GM18907 (cell line): ENCODE measurements around the gene REG3G.
A peak's percentile ranks its signal among the peaks of the same experiment; 100 is the strongest.

ENCODE experiments used
- ATAC-seq: cut with Tn5 transposase; IDR thresholded peaks from one replicate; pipeline ENCODE4 v1.9.1; 2021; ENCODE audit warnings: mild to moderate bottlenecking, moderate library complexity; ENCODE audit not compliant: unreplicated experiment

The REG3G gene

DNA sequence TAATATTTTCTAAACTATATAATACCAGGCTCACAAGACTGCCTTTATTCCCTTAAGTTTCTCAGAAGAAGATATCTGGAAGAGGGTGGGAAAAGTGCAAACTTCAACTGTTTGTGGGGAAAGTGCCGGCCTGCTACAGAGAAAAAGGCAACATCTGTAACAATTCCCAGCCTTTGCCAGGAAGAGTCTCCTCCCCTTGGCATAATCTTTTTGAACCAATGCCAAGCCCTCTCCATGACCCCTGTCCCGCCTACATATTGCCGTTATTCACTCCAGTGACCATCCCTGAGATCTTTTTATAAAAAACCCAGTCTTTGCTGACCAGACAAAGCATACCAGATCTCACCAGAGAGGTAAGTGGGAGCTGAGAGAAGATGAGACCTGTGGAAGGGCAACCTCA, at the start of gene REG3G:
REG3G (plus strand) TSS at position 282 of the 400 bp plus-strand sequence. CDS start 392 bp downstream, outside the sequence.
- ATAC-seq = no peak

- ATAC-seq = peak; percentile 99
These were observed 47.8 kb upstream of the REG3G start for GRCh38 chr2:78977661-78978145.

DNA sequence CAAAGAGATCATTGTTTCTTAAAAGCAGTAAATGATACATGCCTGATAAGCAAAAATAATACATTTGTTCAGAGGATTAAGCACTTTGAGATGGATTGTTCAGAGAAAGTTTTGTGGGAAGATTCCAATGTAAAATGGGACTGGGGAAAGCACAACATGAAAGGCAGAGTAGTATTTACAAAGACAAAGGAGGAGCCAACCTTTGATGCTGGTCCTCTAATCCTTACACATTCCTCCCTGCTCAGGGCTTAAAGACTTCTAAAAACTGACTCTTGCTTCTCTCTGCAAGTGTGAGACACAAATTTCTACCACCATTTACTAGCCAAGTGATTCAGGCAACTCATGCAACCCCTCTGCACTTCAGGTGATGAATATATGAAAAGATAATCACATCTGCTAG, 47.2 kb upstream of the REG3G start:
- no peak for ATAC-seq

- ATAC-seq = no peak
These were observed 45.9 kb upstream of the REG3G start for GRCh38 chr2:78979380-78980151.

GRCh38 chr2:78980152-78980465, 45.4 kb upstream of the REG3G start:
- no peak for ATAC-seq

DNA sequence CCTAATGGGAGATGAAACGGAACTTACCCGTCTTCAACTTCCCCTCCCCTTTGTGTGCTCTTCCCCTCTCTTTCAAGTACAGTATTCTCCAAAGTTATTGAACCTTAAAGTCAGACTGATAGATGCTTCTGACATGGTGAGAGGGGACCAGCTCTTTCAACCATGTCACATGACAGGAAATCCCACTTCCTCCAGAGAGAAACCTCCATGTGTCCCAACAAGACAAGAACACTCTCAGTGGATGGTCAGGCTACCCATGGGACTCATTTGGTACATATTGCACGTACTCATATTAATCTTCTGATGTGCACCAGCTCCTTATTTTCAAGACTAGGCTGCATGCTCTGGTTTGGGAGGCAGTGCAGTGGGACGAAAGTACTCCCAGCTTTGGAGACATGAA, 44.6 kb upstream of the REG3G start:
- ATAC-seq = no peak

GRCh38 chr2:78982638-78983330, 42.7 kb upstream of the REG3G start:
- ATAC-seq = no peak

- ATAC-seq = no peak
These were observed 41.1 kb upstream of the REG3G start for GRCh38 chr2:78984386-78984785.

- ATAC-seq = no peak
These were observed 39.9 kb upstream of the REG3G start for GRCh38 chr2:78985558-78985957.

- ATAC-seq = no peak
These were observed 36.5 kb upstream of the REG3G start for GRCh38 chr2:78989051-78989450.

GRCh38 chr2:78992451-78992806, 33.1 kb upstream of the REG3G start:
- peak; percentile 50 for ATAC-seq

GRCh38 chr2:78992807-78993517, 32.5 kb upstream of the REG3G start:
- peak; percentile 36 for ATAC-seq

DNA sequence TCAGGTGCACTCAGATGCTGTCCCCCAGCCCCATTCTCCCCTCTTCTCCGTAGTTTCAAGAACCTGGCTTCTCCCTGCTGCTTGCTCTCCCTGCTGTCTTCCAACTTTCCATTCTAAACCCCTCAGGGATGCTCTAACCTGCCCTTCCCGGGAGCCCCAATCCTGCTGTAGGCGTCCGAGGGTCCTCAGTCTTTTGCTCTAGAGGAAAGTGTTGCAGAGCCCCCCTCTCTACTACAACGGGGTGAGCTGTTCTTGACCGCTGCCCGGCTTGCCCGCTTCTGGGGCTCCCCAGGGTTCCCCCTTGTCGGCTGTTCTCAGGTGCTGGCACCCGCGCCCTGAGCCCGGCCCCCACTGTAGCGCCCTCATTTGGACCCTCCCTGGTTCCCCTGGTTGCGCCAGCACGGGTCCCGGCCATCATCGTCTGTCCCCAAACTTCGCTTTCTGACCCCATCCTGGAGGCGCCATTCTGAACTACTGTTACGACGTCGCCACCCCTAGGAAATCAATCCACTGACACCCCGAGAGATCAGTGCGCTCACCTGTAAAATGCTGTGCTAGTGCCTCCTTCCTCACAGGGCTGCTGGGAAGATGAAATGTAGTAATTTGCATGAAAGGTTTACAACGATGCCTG, 31.9 kb upstream of the REG3G start:
- no peak for ATAC-seq

DNA sequence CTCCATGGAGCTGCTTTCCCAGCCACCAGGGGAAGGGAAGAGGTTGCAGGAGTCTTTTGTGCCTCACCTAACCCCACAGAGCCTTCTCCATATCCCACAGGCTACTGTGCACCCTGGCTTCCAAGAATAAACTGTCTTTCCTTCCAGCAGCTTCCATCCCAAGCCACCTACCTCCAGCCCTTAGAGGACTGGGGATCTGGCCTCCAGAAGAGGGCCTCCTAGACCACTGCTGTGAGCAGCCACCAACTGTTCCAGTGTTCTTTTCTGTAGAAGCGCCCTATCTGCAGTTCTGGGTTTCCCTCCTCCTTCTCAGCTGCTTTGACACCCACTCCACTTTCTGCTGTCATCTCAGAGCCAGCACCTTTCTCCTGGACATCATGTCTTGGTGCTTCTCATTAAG, 30.7 kb upstream of the REG3G start:
- no peak for ATAC-seq

DNA sequence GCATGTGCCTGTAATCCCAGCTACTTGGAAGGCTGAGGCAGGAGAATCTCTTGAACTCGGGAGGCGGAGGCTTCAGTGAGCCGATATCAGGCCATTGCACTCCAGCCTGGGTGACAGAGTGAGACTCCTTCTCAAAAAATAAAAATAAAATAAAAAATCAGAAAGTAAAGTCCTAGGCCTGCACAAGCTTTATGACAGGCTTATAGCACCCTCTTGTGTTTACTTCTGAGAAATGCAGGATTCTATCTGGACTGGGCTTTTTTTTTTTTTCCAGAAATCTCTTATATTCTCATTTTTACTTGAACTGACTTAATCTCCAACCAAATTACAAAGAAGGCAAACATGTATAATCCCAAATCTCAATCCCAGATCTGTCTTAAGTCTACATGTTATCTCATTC, 26.1 kb upstream of the REG3G start:
- ATAC-seq = no peak

GRCh38 chr2:79000008-79000576, 25.4 kb upstream of the REG3G start:
- no peak for ATAC-seq

- ATAC-seq = no peak
These were observed 24.2 kb upstream of the REG3G start for GRCh38 chr2:79001285-79001684.

GRCh38 chr2:79004680-79005079, 20.8 kb upstream of the REG3G start:
- no peak for ATAC-seq

GRCh38 chr2:79005216-79005615, 20.3 kb upstream of the REG3G start:
- no peak for ATAC-seq

DNA sequence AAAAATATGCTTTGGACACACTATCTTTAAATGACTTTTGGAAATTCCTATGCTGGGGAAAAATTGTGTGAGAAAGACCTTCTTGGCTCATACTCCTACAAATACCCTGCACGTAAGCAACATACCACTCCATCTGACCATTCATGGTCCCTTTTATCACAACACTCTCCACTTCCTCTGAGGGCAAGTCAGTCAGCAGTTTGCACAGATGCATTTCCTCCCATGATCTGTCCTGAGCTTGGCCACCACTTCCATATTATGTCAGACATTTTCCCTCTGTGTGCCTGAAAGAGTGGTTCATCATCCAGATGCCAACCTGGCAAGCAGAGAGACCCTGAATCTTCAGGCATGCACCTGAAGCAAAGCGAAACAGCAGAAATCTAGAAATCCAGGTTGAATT, 16.1 kb upstream of the REG3G start:
- no peak for ATAC-seq

- ATAC-seq = no peak
These were observed 14.0 kb upstream of the REG3G start for GRCh38 chr2:79011496-79011895.
